ENCODE data around the gene PHLPP1.

PHLPP1 gene

GRCh38 chr18:62856294-62856693 lies 141.0 kb downstream of the PHLPP1 start:
- no peak for DNase-seq

- no peak for DNase-seq
These were observed 142.1 kb downstream of the PHLPP1 start for GRCh38 chr18:62857263-62857976.

- no peak for DNase-seq
These were observed 144.7 kb downstream of the PHLPP1 start for GRCh38 chr18:62860062-62860461.

- no peak for DNase-seq
These were observed 147.1 kb downstream of the PHLPP1 start for GRCh38 chr18:62862466-62862865.

- no peak for DNase-seq
These were observed 148.2 kb downstream of the PHLPP1 start for GRCh38 chr18:62863579-62864001.

GRCh38 chr18:62865498-62865897 lies 150.2 kb downstream of the PHLPP1 start:
- no peak for DNase-seq

- DNase-seq, result no peak
These were observed 152.2 kb downstream of the PHLPP1 start for GRCh38 chr18:62867534-62867933.

- DNase-seq, result no peak
These were observed 153.3 kb downstream of the PHLPP1 start for GRCh38 chr18:62868645-62869044.

- no peak for DNase-seq
These were observed 155.3 kb downstream of the PHLPP1 start for GRCh38 chr18:62870643-62871042.

- DNase-seq, result no peak
These were observed 160.0 kb downstream of the PHLPP1 start for GRCh38 chr18:62875323-62875722.

- DNase-seq, result no peak
These were observed 160.8 kb downstream of the PHLPP1 start for GRCh38 chr18:62876111-62876510.

- DNase-seq, result no peak
These were observed 161.5 kb downstream of the PHLPP1 start for GRCh38 chr18:62876828-62877227.

- no peak for DNase-seq
These were observed 162.3 kb downstream of the PHLPP1 start for GRCh38 chr18:62877411-62878221.

GRCh38 chr18:62878305-62878704 lies 163.0 kb downstream of the PHLPP1 start:
- DNase-seq, result no peak

- DNase-seq, result no peak
These were observed 164.7 kb downstream of the PHLPP1 start for GRCh38 chr18:62880034-62880433.

GRCh38 chr18:62880673-62881364 lies 165.5 kb downstream of the PHLPP1 start:
- DNase-seq, result no peak

GRCh38 chr18:62881509-62882016 lies 166.2 kb downstream of the PHLPP1 start:
- no peak for DNase-seq

GRCh38 chr18:62883937-62884735 lies 168.8 kb downstream of the PHLPP1 start:
- no peak for DNase-seq

GRCh38 chr18:62885804-62886203 lies 170.5 kb downstream of the PHLPP1 start:
- no peak for DNase-seq

- no peak for DNase-seq
These were observed 179.5 kb downstream of the PHLPP1 start for GRCh38 chr18:62894681-62895390.

- no peak for DNase-seq
These were observed 181.8 kb downstream of the PHLPP1 start for GRCh38 chr18:62897153-62897552.

GRCh38 chr18:62898359-62898758 lies 183.0 kb downstream of the PHLPP1 start:
- no peak for DNase-seq

Measured in activated CD4-positive, alpha-beta T cell treated with anti-CD3 and anti-CD28 coated beads, Interleukin-2, amount 50 U/mL, for 4 hours (primary cell).